KMS-11 (cell line): ENCODE results near the gene CFDP1.

Source experiments
- H2AFZ ChIP-seq: fragments of 200-600 bp; sonication (generic); 2 replicates; pipeline ENCODE4 v1.6.1; 2016; ENCODE audit warnings: antibody characterized with exemption, mixed run types, low read depth
- H3K27ac ChIP-seq: fragments of 200-600 bp; sonication (generic); 2 replicates; pipeline ENCODE4 v1.6.1; 2016; ENCODE audit warnings: mild to moderate bottlenecking, mixed run types
- H3K27me3 ChIP-seq: fragments of 200-600 bp; sonication (generic); 2 replicates; pipeline ENCODE4 v1.6.1; 2017; ENCODE audit warnings: mild to moderate bottlenecking, low read depth, mixed run types, moderate library complexity; ENCODE audit not compliant: insufficient read depth
- H3K36me3 ChIP-seq: fragments of 200-600 bp; sonication (generic); 2 replicates; pipeline ENCODE4 v1.6.1; 2017; ENCODE audit warnings: mild to moderate bottlenecking, mixed run types; ENCODE audit not compliant: insufficient read depth
- H3K4me1 ChIP-seq: fragments of 200-600 bp; sonication (generic); 2 replicates; pipeline ENCODE4 v1.6.1; 2016; ENCODE audit warnings: mild to moderate bottlenecking, low read depth, mixed run types; ENCODE audit not compliant: poor library complexity, severe bottlenecking
- H3K4me2 ChIP-seq: fragments of 200-600 bp; sonication (generic); 2 replicates; pipeline ENCODE4 v1.7.0; 2016; ENCODE audit warnings: mild to moderate bottlenecking, mixed run types
- H3K4me3 ChIP-seq: fragments of 200-600 bp; sonication (generic); IDR thresholded peaks from 2 replicates; pipeline ENCODE4 v1.6.1; 2017; ENCODE audit warnings: low read depth, low read length, mixed read lengths; ENCODE audit not compliant: insufficient read depth
- H3K79me2 ChIP-seq: fragments of 200-600 bp; sonication (generic); 2 replicates; pipeline ENCODE4 v1.6.1; 2016; ENCODE audit warnings: low read depth, mixed run types; ENCODE audit not compliant: insufficient read depth
- H3K9ac ChIP-seq: fragments of 200-600 bp; sonication (generic); 2 replicates; pipeline ENCODE4 v1.6.1; 2016; ENCODE audit warnings: mild to moderate bottlenecking, mixed run types
- H4K20me1 ChIP-seq: fragments of 200-600 bp; sonication (generic); 2 replicates; pipeline ENCODE4 v1.6.1; 2016; ENCODE audit warnings: mild to moderate bottlenecking, mixed run types; ENCODE audit not compliant: insufficient read depth
- TF ChIP-seq, protein P1 (sequence below): fragments of 200-600 bp; sonication (generic); conservative IDR thresholded peaks from 2 replicates; pipeline ENCODE4 v1.6.1; 2017; ENCODE audit warnings: low read depth, mild to moderate bottlenecking, antibody characterized with exemption, low read length, moderate library complexity, mixed read lengths

The CFDP1 gene

DNA sequence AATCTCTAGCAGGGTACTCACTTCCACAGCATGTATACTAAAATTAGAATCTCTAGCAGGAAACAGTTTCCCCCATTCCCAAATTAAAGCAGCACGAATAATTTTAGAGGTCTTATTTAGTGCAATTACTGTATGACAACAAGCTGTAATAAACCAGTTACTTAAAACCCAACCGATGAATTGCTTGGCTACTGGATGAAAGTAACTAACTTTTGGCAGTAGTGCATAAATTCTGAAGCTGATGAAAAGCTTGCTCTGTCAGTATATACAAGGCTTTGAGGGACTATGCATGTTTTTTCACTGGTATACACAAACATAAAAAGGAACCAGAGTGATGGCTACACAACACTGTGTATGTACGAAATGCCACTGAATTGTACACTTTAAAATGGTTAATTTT, 89.4 kb downstream of the CFDP1 start:
- TF ChIP-seq, protein P1, sequence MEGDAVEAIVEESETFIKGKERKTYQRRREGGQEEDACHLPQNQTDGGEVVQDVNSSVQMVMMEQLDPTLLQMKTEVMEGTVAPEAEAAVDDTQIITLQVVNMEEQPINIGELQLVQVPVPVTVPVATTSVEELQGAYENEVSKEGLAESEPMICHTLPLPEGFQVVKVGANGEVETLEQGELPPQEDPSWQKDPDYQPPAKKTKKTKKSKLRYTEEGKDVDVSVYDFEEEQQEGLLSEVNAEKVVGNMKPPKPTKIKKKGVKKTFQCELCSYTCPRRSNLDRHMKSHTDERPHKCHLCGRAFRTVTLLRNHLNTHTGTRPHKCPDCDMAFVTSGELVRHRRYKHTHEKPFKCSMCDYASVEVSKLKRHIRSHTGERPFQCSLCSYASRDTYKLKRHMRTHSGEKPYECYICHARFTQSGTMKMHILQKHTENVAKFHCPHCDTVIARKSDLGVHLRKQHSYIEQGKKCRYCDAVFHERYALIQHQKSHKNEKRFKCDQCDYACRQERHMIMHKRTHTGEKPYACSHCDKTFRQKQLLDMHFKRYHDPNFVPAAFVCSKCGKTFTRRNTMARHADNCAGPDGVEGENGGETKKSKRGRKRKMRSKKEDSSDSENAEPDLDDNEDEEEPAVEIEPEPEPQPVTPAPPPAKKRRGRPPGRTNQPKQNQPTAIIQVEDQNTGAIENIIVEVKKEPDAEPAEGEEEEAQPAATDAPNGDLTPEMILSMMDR = no peak
- no peak overlapping the region for H3K4me2 ChIP-seq
- no peak overlapping the region for H3K9ac ChIP-seq
- peaks cover 15% of the 10 kb centered on the region for H3K4me1 ChIP-seq
- H3K27me3 ChIP-seq = no peaks in the 10 kb centered on the region
- no peaks in the 10 kb centered on the region for H3K36me3 ChIP-seq
- H4K20me1 ChIP-seq = no peaks in the 10 kb centered on the region
- no peaks in the 10 kb centered on the region for H3K79me2 ChIP-seq
- H3K27ac ChIP-seq = no peak overlapping the region
- no peak overlapping the region for H2AFZ ChIP-seq
- H3K4me3 ChIP-seq = no peak overlapping the region

DNA sequence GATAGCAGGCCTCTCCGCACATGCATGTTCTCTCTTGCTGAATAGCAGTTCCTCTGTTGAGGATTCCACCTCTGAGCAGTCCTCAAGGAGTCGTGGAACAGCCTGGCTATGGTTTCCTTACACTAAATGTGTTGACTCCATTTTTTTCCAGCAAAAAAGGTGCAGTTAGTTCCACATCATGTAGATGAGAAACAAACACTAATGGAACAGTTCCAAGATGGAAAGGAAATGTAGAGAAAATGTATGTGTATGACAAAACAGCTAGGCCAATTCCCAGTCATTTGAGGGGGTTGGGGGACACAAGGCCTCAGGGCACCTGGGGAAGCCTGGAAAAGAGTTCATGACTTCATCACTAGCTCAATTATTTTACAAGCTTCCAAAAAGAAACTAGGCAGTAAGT, 90.0 kb downstream of the CFDP1 start:
- H3K4me1 ChIP-seq = peaks cover 15% of the 10 kb centered on the region
- no peak overlapping the region for H3K4me3 ChIP-seq
- TF ChIP-seq, protein P1 = no peak
- no peak overlapping the region for H3K9ac ChIP-seq
- no peaks in the 10 kb centered on the region for H3K36me3 ChIP-seq
- H3K79me2 ChIP-seq = no peaks in the 10 kb centered on the region
- no peak overlapping the region for H3K27ac ChIP-seq
- no peaks in the 10 kb centered on the region for H3K27me3 ChIP-seq
- no peak overlapping the region for H2AFZ ChIP-seq
- no peaks in the 10 kb centered on the region for H4K20me1 ChIP-seq
- H3K4me2 ChIP-seq = no peak overlapping the region

DNA sequence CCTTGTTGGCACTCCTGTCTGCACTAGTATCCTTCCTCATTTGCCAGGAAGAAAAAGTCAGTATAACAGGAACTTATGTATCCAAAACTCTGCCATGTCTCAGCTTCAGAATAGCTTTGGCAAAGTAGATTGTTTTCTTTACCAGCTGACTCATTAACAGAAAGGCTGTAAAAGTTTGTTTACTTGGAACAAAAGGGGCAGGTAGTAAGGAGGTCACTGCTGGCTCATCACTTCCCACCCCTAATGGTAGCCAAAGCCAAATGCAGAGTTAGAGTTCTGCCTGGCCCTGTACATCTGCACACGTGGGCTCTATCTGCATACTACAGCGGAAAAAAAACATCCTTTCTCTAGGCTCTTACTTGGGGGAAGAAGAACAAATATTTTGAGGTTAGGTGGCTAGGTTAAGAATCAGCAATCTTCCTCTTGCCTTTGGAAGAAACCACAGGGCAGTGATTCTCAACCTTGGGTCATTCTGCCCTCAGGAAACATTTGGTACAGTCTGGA, 90.9 kb downstream of the CFDP1 start:
- Histone ChIP-seq H3K27ac (no peak overlapping the region), H3K79me2 (no peaks in the 10 kb centered on the region), H3K27me3 (no peaks in the 10 kb centered on the region), H3K36me3 (no peaks in the 10 kb centered on the region), H3K4me1 (peaks cover 15% of the 10 kb centered on the region), H3K4me3 (no peak overlapping the region), H4K20me1 (no peaks in the 10 kb centered on the region), H3K4me2 (no peak overlapping the region), H3K9ac (no peak overlapping the region), H2AFZ (no peak overlapping the region)
- TF ChIP-seq, protein P1 = no peak

DNA sequence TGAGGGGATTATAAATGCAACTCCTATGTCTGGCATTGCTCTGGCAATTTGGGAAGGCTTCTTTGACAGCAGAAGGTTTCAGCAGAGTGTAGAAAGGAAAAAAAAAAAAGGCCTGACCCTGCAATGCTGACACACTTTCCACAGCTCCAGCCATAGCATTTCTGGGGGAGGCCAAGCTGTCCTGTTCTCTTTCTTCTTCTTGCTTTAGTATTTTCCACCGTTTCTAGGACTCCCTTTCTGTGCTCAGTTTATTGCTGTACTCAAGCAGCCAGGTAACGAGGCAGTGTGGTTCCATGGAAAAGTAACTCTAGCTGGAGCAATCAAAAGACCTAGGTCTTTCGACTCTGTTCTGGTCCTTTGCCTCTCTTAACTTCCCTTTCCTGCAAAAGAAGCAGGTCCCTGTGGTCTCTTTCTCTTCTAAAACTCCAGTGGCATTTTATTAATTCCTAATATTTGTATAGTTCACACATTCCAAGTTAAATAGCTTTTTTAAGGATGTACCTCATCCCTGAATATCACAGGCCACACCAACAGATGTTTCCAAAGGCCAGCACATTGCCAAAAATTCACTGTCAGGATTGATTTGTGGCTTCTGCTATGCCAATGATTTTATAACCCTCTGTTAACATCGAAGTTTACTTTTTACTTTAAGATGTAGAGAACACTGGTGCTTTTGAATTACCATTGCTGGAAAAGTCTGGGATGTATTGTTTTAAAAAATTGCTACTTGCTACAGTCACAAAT, 91.6 kb downstream of the CFDP1 start:
- Histone ChIP-seq H3K79me2 (no peaks in the 10 kb centered on the region), H3K36me3 (no peaks in the 10 kb centered on the region), H3K4me1 (peaks cover 15% of the 10 kb centered on the region), H3K4me2 (no peak overlapping the region), H3K9ac (no peak overlapping the region), H4K20me1 (no peaks in the 10 kb centered on the region), H2AFZ (no peak overlapping the region), H3K27me3 (no peaks in the 10 kb centered on the region), H3K4me3 (no peak overlapping the region), H3K27ac (no peak overlapping the region)
- TF ChIP-seq, protein P1 = no peak
